Peyer's patch (tissue), 4 donors: ENCODE results near the gene POLR1C. TPM values are rescaled to one million over a fixed set of nuclear protein-coding genes. Genes with fewer than 3 reads are reported as not detected.
A peak's percentile ranks its signal among the peaks of the same experiment; 100 is the strongest.

Experiments used
- DNase-seq, 3 donors: peaks; one replicate each; pipeline ENCODE4 v3.0.0-alpha.2; 2017 to 2019
- H3K27ac ChIP-seq, 4 donors: fragments of 200-600 bp; sonication (generic); one replicate each; pipeline ENCODE4 v1.5.1; 2016 to 2019
- H3K27me3 ChIP-seq, 2 donors: fragments of 200-600 bp; sonication (generic); one replicate each; pipeline ENCODE4 v1.5.1; 2019
- H3K36me3 ChIP-seq, 3 donors: fragments of 200-600 bp; sonication (generic); one replicate each; pipeline ENCODE4 v1.5.1; 2016 to 2019
- H3K4me1 ChIP-seq, 4 donors: fragments of 200-600 bp; sonication (generic); one replicate each; pipeline ENCODE4 v1.5.1; 2016 to 2019
- H3K4me3 ChIP-seq, 4 donors: fragments of 200-600 bp; sonication (generic); 1 replicate in 3 of 4; 2 replicates in 1 of 4; pipeline ENCODE4 v1.5.1; 2016 to 2019; ENCODE audit warnings: mild to moderate bottlenecking in 1 of 4
- H3K9me3 ChIP-seq, 4 donors: fragments of 200-600 bp; sonication (generic); one replicate each; pipeline ENCODE4 v1.5.1; 2016 to 2019; ENCODE audit warnings: mild to moderate bottlenecking in 1 of 4
- POLR2A ChIP-seq, 2 donors: fragments of 450-650 bp; IDR thresholded peaks; one replicate each; pipeline ENCODE4 v1.5.1; 2017; ENCODE audit warnings: antibody characterized with exemption in 2 of 2, mild to moderate bottlenecking in 2 of 2, moderate library complexity in 2 of 2
- total RNA-seq, 4 donors: library from RNA; depleted of rRNA; stranded (reverse); fragments of >200 nt; gene quantifications; one replicate each; pipeline ENCODE4 v1.1.0, GENCODE V29; 2016
- TF ChIP-seq, protein P1 (sequence below), 6 experiments: fragments of 450-650 bp in 4 of 6; fragments of 200-600 bp in 2 of 6; sonication (generic) in 1 of 6; IDR thresholded peaks; one replicate each; pipeline ENCODE4 v1.5.1; 2017 to 2019; ENCODE audit warnings: antibody characterized with exemption in 6 of 6, mild to moderate bottlenecking in 3 of 6, moderate library complexity in 1 of 6

The POLR1C gene
- total RNA-seq, 4 donors from 2014 or later, result 8.6 to 29.7 (median 16.5) TPM

DNA sequence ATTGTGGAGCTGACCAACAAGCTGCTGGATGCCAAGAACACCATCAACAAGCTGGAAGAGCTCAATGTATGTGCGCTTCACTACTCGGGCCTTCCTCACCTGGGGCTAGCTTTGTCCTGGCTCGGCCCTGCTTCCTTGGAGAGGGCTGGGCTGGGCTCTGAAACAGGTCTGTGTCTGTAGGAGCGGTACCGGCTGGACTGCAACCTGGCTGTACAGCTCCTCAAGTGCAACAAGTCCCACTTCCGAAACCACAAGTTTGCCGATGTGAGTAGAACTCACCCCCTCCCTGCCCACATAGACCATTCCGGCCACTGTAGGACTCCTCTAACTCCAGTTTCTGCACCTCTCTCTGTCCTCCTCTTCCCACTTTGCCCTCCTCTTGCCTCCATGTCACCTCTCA lies 13.4 kb upstream of the POLR1C start:
- Histone ChIP-seq H3K27me3 (no peaks in the 10 kb centered on the region), H3K36me3 (peaks cover 0 to 71% (median 0%) of the 10 kb centered on the region in 3 donors), H3K4me1 (peaks cover 0 to 6% (median 0%) of the 10 kb centered on the region in 4 donors), H3K4me3 (no peak overlapping the region), H3K9me3 (no peaks in the 10 kb centered on the region), H3K27ac (no peak overlapping the region)
- TF ChIP-seq POLR2A (IDR thresholded peaks at IDR 0.05), result no peak
- TF ChIP-seq, protein P1, sequence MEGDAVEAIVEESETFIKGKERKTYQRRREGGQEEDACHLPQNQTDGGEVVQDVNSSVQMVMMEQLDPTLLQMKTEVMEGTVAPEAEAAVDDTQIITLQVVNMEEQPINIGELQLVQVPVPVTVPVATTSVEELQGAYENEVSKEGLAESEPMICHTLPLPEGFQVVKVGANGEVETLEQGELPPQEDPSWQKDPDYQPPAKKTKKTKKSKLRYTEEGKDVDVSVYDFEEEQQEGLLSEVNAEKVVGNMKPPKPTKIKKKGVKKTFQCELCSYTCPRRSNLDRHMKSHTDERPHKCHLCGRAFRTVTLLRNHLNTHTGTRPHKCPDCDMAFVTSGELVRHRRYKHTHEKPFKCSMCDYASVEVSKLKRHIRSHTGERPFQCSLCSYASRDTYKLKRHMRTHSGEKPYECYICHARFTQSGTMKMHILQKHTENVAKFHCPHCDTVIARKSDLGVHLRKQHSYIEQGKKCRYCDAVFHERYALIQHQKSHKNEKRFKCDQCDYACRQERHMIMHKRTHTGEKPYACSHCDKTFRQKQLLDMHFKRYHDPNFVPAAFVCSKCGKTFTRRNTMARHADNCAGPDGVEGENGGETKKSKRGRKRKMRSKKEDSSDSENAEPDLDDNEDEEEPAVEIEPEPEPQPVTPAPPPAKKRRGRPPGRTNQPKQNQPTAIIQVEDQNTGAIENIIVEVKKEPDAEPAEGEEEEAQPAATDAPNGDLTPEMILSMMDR (IDR thresholded peaks at IDR 0.05), result no peak
- DNase-seq, result no peak

DNA sequence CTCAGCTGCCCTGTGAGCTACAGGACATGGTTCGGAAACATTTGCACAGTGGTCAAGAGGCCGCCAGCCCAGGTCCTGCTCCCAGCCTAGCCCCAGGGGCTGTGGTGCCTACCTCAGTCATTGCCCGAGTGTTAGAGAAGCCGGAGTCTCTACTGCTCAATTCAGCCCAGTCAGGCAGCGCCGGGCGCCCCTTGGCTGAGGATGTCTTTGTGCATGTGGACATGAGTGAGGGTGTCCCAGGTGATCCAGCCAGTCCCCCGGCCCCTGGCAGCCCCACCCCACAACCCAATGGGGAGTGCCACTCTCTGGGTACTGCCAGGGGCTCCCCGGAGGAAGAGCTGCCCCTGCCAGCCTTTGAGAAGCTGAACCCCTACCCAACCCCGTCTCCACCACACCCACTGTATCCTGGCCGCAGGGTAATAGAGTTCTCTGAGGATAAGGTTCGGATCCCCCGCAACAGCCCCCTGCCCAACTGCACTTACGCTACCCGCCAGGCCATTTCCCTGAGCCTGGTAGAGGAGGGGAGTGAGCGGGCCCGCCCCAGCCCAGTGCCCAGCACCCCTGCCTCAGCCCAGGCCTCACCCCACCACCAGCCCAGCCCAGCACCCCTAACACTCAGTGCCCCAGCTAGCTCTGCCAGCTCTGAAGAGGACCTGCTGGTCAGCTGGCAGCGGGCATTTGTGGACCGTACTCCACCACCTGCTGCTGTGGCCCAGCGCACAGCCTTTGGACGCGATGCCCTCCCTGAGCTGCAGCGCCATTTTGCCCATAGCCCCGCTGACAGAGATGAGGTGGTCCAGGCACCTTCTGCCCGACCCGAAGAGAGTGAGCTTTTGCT lies 11.9 kb upstream of the POLR1C start:
- DNase-seq, result no peak
- Histone ChIP-seq H3K27me3 (no peaks in the 10 kb centered on the region), H3K9me3 (no peaks in the 10 kb centered on the region), H3K4me3 (no peak overlapping the region), H3K4me1 (peaks cover 0 to 17% (median 7%) of the 10 kb centered on the region in 4 donors), H3K27ac (no peak overlapping the region), H3K36me3 (peaks cover 0 to 55% (median 0%) of the 10 kb centered on the region in 3 donors)
- TF ChIP-seq, protein P1 (IDR thresholded peaks at IDR 0.05), result no peak
- no peak for TF ChIP-seq POLR2A (IDR thresholded peaks at IDR 0.05)

DNA sequence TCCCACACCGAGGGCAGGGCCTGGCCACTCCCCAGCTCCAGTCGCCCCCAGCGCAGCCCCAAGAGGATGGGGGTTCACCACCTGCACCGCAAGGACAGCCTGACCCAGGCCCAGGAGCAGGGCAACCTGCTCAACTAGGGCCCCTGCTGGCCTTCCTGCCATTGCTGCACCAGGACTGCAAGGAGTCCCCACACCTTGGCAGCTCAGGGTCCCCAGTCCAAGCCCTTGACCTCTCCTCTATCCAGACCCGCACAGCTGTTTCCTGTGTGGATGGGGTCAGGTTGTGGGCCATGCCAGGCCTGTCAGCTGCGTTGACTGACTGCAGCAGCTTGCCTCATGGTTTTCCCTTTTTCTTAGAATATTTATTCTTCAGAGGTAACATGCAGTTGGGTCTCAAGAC lies 11.2 kb upstream of the POLR1C start:
- no peak for DNase-seq
- Histone ChIP-seq H3K27ac (no peak overlapping the region), H3K9me3 (no peaks in the 10 kb centered on the region), H3K36me3 (peaks cover 0 to 48% (median 0%) of the 10 kb centered on the region in 3 donors), H3K4me1 (peaks cover 0 to 21% (median 13%) of the 10 kb centered on the region in 4 donors), H3K27me3 (no peaks in the 10 kb centered on the region), H3K4me3 (no peak overlapping the region)
- TF ChIP-seq POLR2A (IDR thresholded peaks at IDR 0.05), result no peak
- TF ChIP-seq, protein P1 (IDR thresholded peaks at IDR 0.05), result no peak

DNA sequence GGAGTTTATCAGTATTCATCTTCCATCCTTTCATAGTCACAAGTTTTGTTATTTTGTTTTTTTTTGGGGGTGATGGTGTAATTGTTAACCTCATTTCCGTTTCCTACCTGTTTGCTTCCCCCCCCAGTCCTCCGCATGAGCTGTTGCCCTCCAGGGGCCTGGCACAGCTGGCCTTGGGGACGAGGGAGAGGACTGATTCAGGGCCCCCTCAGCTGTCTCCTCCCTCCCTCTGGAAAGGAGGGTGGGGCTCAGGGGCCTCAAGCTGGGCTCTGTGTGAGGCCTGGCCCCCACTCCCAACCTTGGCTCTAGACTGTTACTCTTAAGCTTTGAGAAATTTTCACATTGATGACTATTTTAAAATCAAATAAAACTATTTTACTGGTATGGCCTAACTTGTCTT lies 10.7 kb upstream of the POLR1C start:
- Histone ChIP-seq H3K4me3 (no peak overlapping the region), H3K4me1 (peaks cover 0 to 26% (median 13%) of the 10 kb centered on the region in 4 donors), H3K36me3 (peaks cover 0 to 43% (median 0%) of the 10 kb centered on the region in 3 donors), H3K9me3 (no peaks in the 10 kb centered on the region), H3K27ac (no peak overlapping the region), H3K27me3 (no peaks in the 10 kb centered on the region)
- TF ChIP-seq, protein P1 (IDR thresholded peaks at IDR 0.05), result no peak
- no peak for TF ChIP-seq POLR2A (IDR thresholded peaks at IDR 0.05)
- DNase-seq, result no peak

DNA sequence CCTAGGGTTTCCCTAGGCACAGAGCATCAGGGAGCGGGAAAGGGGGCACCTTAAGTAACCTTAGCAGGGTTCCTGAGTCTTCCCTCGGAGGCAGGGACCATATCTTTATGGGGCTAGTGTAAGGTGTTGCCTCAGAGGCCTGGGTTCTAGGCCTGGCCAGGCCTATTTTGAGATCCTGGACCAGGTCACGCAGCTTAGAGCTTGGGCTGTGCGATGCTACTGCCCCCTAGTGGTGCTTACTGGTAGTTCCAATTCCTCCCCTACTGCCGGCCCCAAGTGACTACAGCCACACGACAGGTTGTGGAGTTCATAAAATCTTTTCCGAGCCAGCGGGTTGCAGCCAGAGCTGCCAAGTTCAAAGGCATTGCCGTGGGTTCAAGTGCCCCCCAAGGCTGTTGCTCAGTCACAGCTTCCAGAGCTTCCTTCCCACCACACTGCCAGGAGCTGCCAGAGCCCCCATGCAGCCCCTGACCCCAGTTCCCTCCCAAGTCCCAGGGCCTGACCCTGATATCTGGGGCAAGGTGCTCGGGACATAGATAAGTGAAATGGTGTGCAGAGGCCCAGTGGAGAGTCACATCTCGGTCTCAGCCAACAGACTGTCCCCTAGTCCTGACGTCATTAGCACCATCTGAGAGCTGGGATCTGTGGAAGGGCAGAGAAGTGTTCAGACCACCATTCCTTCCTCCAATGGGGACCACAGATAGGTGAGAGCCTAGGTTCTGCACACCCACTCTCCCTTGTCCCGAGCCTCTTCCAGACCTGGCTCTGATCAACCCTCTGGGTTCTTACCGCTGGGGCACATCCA lies 10.0 kb upstream of the POLR1C start:
- no peaks in the 10 kb centered on the region for H3K27me3 ChIP-seq
- peak; percentile 65 to 90 (median 80) for DNase-seq
- H3K4me1 ChIP-seq, result peaks cover 0 to 33% (median 13%) of the 10 kb centered on the region in 4 donors
- no peaks in the 10 kb centered on the region for H3K9me3 ChIP-seq
- peaks cover 0 to 45% (median 0%) of the 10 kb centered on the region in 3 donors for H3K36me3 ChIP-seq
- no peak for TF ChIP-seq POLR2A (IDR thresholded peaks at IDR 0.05)
- TF ChIP-seq, protein P1 (IDR thresholded peaks at IDR 0.05), result peak; percentile 85 to 97 (median 95)
- no peak overlapping the region for H3K4me3 ChIP-seq
- H3K27ac ChIP-seq, result no peak overlapping the region
